OCI-LY3 (cell line): ENCODE measurements around the gene TMEM269.

ENCODE experiments used
- EZH2phosphoT487 ChIP-seq: fragments of 200-600 bp; shearing (Covaris generic); IDR thresholded peaks from 2 replicates; pipeline ENCODE4 v1.6.1; 2018; ENCODE audit warnings: antibody characterized with exemption, mixed run types, low read depth
- TF ChIP-seq, protein P1 (sequence below): fragments of 200-600, 300-600 bp; sonication (generic); IDR thresholded peaks from 2 replicates; pipeline ENCODE4 v1.5.1; 2014; ENCODE audit warnings: antibody characterized with exemption, low read length, low read depth

DNA sequence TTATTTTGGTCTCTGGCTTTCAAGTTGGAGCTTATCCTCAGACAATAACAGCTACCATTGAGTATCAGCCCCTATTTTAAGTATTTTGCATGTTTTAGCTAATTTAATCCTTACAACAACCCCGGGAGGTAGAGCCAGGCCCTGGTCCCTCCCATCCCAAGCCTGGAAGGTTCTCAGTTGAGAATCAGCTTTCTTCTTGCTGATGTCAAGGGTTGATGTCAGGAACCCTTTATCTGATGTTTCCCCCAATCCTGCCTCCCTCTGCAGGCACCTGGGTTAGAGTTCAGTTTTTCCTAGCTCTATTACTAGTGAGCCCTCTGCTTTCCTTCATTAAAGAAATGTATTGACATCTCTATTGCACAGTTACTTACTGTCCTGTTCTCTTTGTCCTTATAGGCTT lies 36.0 kb downstream of the TMEM269 start:
- TF ChIP-seq, protein P1, sequence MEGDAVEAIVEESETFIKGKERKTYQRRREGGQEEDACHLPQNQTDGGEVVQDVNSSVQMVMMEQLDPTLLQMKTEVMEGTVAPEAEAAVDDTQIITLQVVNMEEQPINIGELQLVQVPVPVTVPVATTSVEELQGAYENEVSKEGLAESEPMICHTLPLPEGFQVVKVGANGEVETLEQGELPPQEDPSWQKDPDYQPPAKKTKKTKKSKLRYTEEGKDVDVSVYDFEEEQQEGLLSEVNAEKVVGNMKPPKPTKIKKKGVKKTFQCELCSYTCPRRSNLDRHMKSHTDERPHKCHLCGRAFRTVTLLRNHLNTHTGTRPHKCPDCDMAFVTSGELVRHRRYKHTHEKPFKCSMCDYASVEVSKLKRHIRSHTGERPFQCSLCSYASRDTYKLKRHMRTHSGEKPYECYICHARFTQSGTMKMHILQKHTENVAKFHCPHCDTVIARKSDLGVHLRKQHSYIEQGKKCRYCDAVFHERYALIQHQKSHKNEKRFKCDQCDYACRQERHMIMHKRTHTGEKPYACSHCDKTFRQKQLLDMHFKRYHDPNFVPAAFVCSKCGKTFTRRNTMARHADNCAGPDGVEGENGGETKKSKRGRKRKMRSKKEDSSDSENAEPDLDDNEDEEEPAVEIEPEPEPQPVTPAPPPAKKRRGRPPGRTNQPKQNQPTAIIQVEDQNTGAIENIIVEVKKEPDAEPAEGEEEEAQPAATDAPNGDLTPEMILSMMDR, result no peak
- no peak for TF ChIP-seq EZH2phosphoT487
